Measurements from ENCODE around the gene CCNQ. TPM values are rescaled to one million over a fixed set of nuclear protein-coding genes. Genes with fewer than 3 reads are reported as not detected.

The CCNQ gene
- total RNA-seq, 4 donors from 2014 or later, result 30.7 to 57.7 (median 51.4) TPM

GRCh38 chrX:153628665-153629064, 29.7 kb upstream of the CCNQ start:
- WGBS, 2 donors (ENCODE audit: low coverage in 1 of 2), result no CpG with 5 or more reads among the region's 12 CpGs
- H3K4me3 ChIP-seq, result no peak overlapping the region
- no peak for ATAC-seq
- H3K27me3 ChIP-seq, result no peaks in the 10 kb centered on the region
- H3K9me3 ChIP-seq, result no peaks in the 10 kb centered on the region
- TF ChIP-seq, protein P1, sequence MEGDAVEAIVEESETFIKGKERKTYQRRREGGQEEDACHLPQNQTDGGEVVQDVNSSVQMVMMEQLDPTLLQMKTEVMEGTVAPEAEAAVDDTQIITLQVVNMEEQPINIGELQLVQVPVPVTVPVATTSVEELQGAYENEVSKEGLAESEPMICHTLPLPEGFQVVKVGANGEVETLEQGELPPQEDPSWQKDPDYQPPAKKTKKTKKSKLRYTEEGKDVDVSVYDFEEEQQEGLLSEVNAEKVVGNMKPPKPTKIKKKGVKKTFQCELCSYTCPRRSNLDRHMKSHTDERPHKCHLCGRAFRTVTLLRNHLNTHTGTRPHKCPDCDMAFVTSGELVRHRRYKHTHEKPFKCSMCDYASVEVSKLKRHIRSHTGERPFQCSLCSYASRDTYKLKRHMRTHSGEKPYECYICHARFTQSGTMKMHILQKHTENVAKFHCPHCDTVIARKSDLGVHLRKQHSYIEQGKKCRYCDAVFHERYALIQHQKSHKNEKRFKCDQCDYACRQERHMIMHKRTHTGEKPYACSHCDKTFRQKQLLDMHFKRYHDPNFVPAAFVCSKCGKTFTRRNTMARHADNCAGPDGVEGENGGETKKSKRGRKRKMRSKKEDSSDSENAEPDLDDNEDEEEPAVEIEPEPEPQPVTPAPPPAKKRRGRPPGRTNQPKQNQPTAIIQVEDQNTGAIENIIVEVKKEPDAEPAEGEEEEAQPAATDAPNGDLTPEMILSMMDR (IDR thresholded peaks at IDR 0.05), result no peak
- TF ChIP-seq POLR2A (IDR thresholded peaks at IDR 0.05) (no peak), POLR2AphosphoS5 (IDR thresholded peaks at IDR 0.05) (no peak), EP300 (IDR thresholded peaks at IDR 0.05) (no peak)
- H3K4me1 ChIP-seq, result no peaks in the 10 kb centered on the region
- H3K27ac ChIP-seq, result no peak overlapping the region
- H3K36me3 ChIP-seq, result no peaks in the 10 kb centered on the region

DNA sequence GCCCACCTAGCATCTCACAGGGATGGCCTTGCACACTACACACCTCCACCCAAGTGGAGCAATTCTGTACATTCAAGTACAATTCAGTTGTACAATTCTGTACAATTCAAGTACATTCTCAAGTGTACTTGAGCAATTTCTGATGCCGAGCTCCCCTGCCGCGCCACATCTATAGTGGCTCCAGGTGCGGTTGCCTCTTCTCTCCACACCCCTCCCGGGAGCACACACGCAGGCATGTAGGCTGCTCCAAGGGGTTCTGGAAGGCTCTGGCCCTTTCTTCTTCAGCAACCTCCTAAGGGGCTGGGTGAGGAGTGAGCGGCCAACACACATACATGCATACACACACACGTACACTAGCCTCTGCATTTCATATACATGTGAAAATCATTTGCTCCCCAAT, 29.2 kb upstream of the CCNQ start:
- ATAC-seq, result no peak
- Histone ChIP-seq H3K36me3 (no peaks in the 10 kb centered on the region), H3K4me1 (no peaks in the 10 kb centered on the region), H3K9me3 (no peaks in the 10 kb centered on the region), H3K4me3 (no peak overlapping the region), H3K27me3 (no peaks in the 10 kb centered on the region), H3K27ac (no peak overlapping the region)
- TF ChIP-seq POLR2A (IDR thresholded peaks at IDR 0.05) (no peak), EP300 (IDR thresholded peaks at IDR 0.05) (no peak), POLR2AphosphoS5 (IDR thresholded peaks at IDR 0.05) (no peak)
- TF ChIP-seq, protein P1 (IDR thresholded peaks at IDR 0.05), result no peak
- whole genome bisulfite sequencing, 2 donors (ENCODE audit: low coverage in 1 of 2), result no CpG with 5 or more reads among the region's 8 CpGs

- no peak for ATAC-seq
- no peaks in the 10 kb centered on the region for H3K4me1 ChIP-seq
- no peak overlapping the region for H3K4me3 ChIP-seq
- no CpG with 5 or more reads among the region's 15 CpGs for WGBS, 2 donors (ENCODE audit: low coverage in 1 of 2)
- no peaks in the 10 kb centered on the region for H3K27me3 ChIP-seq
- no peaks in the 10 kb centered on the region for H3K9me3 ChIP-seq
- H3K36me3 ChIP-seq, result no peaks in the 10 kb centered on the region
- H3K27ac ChIP-seq, result no peak overlapping the region
- TF ChIP-seq POLR2A (IDR thresholded peaks at IDR 0.05), result no peak
- TF ChIP-seq POLR2AphosphoS5 (IDR thresholded peaks at IDR 0.05), result no peak
- TF ChIP-seq, protein P1 (IDR thresholded peaks at IDR 0.05), result no peak
- TF ChIP-seq EP300 (IDR thresholded peaks at IDR 0.05), result no peak
Observed at GRCh38 chrX:153627675-153628111, 28.8 kb upstream of the CCNQ start.

- WGBS, 2 donors (ENCODE audit: low coverage in 1 of 2), result 64% methylated on average over 7 of the region's 35 CpGs; no CpG with 5 or more reads in 1 of the 2 donors
Observed at GRCh38 chrX:153626863-153627674, 28.1 kb upstream of the CCNQ start.

More at GRCh38 chrX:153626863-153627674, 28.1 kb upstream of the CCNQ start:
- H3K27me3 ChIP-seq, result no peaks in the 10 kb centered on the region
- no peaks in the 10 kb centered on the region for H3K9me3 ChIP-seq
- H3K4me1 ChIP-seq, result no peaks in the 10 kb centered on the region
- H3K4me3 ChIP-seq, result no peak overlapping the region
- TF ChIP-seq POLR2A (IDR thresholded peaks at IDR 0.05) (no peak), POLR2AphosphoS5 (IDR thresholded peaks at IDR 0.05) (no peak), EP300 (IDR thresholded peaks at IDR 0.05) (no peak)
- TF ChIP-seq, protein P1 (IDR thresholded peaks at IDR 0.05), result no peak
- no peaks in the 10 kb centered on the region for H3K36me3 ChIP-seq
- H3K27ac ChIP-seq, result no peak overlapping the region
- ATAC-seq, result no peak

Data from gastroesophageal sphincter (tissue), 4 donors.